Trophoblast cell (in vitro differentiated cells and primary cell): Measurements from ENCODE around the gene MBP.
A peak's percentile ranks its signal among the peaks of the same experiment; 100 is the strongest.

ENCODE experiments used
- DNase-seq, 2 donors: peaks; one replicate each; pipeline ENCODE4 v3.0.0-alpha.2; 2016
- H2AFZ ChIP-seq: 2 replicates; pipeline ENCODE4 v1.6.1; 2013; ENCODE audit warnings: low read length, moderate library complexity, mild to moderate bottlenecking; ENCODE audit not compliant: insufficient read depth, poor library complexity
- H2AK5ac ChIP-seq: 2 replicates; pipeline ENCODE4 v1.6.1; 2013; ENCODE audit warnings: mild to moderate bottlenecking, low read length
- H2BK120ac ChIP-seq: 2 replicates; pipeline ENCODE4 v1.6.1; 2013; ENCODE audit warnings: low read length, mild to moderate bottlenecking, moderate library complexity; ENCODE audit not compliant: insufficient read depth, poor library complexity
- H2BK12ac ChIP-seq: 2 replicates; pipeline ENCODE4 v1.6.1; 2013; ENCODE audit warnings: mild to moderate bottlenecking, low read length, moderate library complexity
- H2BK5ac ChIP-seq: 2 replicates; pipeline ENCODE4 v1.6.1; 2013; ENCODE audit warnings: low read length, low read depth, moderate library complexity, mild to moderate bottlenecking; ENCODE audit not compliant: poor library complexity
- H3K14ac ChIP-seq: 2 replicates; pipeline ENCODE4 v1.6.1; 2013; ENCODE audit warnings: mild to moderate bottlenecking, low read length
- H3K18ac ChIP-seq: 2 replicates; pipeline ENCODE4 v1.6.1; 2013; ENCODE audit warnings: mild to moderate bottlenecking, low read length
- H3K23ac ChIP-seq: 2 replicates; pipeline ENCODE4 v1.6.1; 2013; ENCODE audit warnings: low read length
- H3K27ac ChIP-seq: 2 replicates; pipeline ENCODE4 v1.5.1; 2013; ENCODE audit warnings: low read depth, mild to moderate bottlenecking, inconsistent platforms, low read length, moderate library complexity
- H3K27me3 ChIP-seq: 2 replicates; pipeline ENCODE4 v1.6.1; 2013; ENCODE audit warnings: inconsistent platforms, mild to moderate bottlenecking, low read length, moderate library complexity; ENCODE audit not compliant: insufficient read depth
- H3K36me3 ChIP-seq, 2 experiments: 1 replicate in 1 of 2; 2 replicates in 1 of 2; pipeline ENCODE4 v1.6.1; 2013; ENCODE audit warnings: low read length in 2 of 2, mild to moderate bottlenecking in 2 of 2, moderate library complexity in 1 of 2; ENCODE audit not compliant: insufficient read depth in 2 of 2, control insufficient read depth in 1 of 2
- H3K4ac ChIP-seq: 2 replicates; pipeline ENCODE4 v1.6.1; 2013; ENCODE audit warnings: low read depth, mild to moderate bottlenecking, low read length, moderate library complexity
- H3K4me1 ChIP-seq, 2 experiments: 1 replicate in 1 of 2; 2 replicates in 1 of 2; pipeline ENCODE4 v1.6.1; 2013; ENCODE audit warnings: low read length in 2 of 2, mild to moderate bottlenecking in 2 of 2, moderate library complexity in 1 of 2; ENCODE audit not compliant: insufficient read depth in 2 of 2, control insufficient read depth in 1 of 2
- H3K4me2 ChIP-seq: 2 replicates; pipeline ENCODE4 v1.6.1; 2013; ENCODE audit warnings: inconsistent platforms, mild to moderate bottlenecking, low read length, moderate library complexity
- H3K4me3 ChIP-seq: 2 replicates; pipeline ENCODE4 v1.5.1; 2013; ENCODE audit warnings: mild to moderate bottlenecking, low read depth, low read length, inconsistent platforms
- H3K79me1 ChIP-seq: one replicate; pipeline ENCODE4 v1.6.1; 2013; ENCODE audit warnings: low read length
- H3K79me2 ChIP-seq: 2 replicates; pipeline ENCODE4 v1.6.1; 2013; ENCODE audit warnings: low read length, mild to moderate bottlenecking; ENCODE audit not compliant: control insufficient read depth, insufficient read depth, poor library complexity
- H3K9ac ChIP-seq: 2 replicates; pipeline ENCODE4 v1.6.1; 2013; ENCODE audit warnings: mild to moderate bottlenecking, low read length
- H3K9me3 ChIP-seq: 2 replicates; pipeline ENCODE4 v1.6.1; 2013; ENCODE audit warnings: low read depth, mild to moderate bottlenecking, control low read depth, inconsistent platforms, low read length; ENCODE audit not compliant: insufficient read depth
- H4K12ac ChIP-seq: 2 replicates; pipeline ENCODE4 v1.6.1; 2013; ENCODE audit warnings: low read depth, mild to moderate bottlenecking, low read length, moderate library complexity
- H4K8ac ChIP-seq: 2 replicates; pipeline ENCODE4 v1.6.1; 2013; ENCODE audit warnings: low read depth, mild to moderate bottlenecking, low read length, moderate library complexity
- H4K91ac ChIP-seq: one replicate; pipeline ENCODE4 v1.6.1; 2013; ENCODE audit warnings: low read depth, mild to moderate bottlenecking, low read length, moderate library complexity
- WGBS: extraction: QIAGEN DNeasy Blood & Tissue Kit; methylation state at CpG from one replicate; pipeline ENCODE4 v1.1.7; 2013; ENCODE audit warnings: missing lambda C conversion rate; ENCODE audit not compliant: insufficient read length, insufficient coverage; ENCODE audit errors: extremely low coverage; 5-methylcytosine and 5-hydroxymethylcytosine counted together

The MBP gene

DNA sequence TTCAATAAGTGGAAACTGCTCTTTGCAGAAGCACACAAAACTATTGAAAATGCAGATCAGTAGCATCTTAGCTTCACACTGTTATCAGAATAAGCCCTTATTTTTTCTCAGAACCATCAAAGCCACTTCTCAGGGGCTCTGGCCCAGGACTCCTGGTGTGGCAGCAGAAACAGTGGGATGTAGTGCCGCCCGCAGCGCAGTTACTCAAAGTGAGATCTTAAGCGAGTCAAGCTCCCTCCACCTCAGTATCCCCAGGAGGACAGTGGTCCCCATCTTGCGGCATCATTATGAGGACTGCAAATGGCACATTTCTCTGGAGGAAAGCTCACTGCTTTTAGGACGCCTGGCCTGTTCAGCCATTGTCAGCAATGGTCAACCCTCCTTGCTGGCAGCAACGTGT, 60.0 kb downstream of the MBP start:
- Histone ChIP-seq H2BK12ac (no peak overlapping the region), H3K79me1 (peaks cover 2% of the 10 kb centered on the region)

DNA sequence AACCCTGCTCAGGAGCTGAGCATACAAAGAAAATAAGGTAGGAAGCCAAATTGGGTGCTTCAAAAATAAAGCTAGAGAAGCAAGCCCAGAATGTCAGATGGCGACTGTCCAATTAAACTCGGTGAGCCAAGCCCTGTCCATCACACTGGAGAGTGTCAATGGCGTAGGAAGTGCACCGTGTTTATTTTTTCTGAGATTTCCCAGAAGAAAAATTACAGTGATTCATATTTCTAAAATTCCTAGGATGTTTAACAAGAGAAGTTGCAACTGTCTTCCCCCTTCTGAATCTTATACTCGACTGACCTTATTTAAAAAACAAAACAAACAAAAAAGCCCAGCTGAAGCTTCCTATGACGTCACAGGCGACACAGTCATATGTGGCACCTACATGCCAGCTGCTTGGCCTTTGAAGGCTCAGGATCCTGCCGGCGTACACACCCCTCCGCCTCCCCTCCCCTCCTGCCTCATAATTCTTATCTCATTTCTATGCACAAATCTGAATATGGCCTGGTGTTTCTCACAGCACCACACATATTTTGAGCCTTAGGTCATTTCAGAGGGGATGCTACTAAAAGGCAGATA, 60.8 kb downstream of the MBP start:
- Histone ChIP-seq H3K9ac (no peak overlapping the region), H3K79me2 (peaks cover 1% of the 10 kb centered on the region), H3K27ac (no peak overlapping the region), H4K12ac (no peak overlapping the region), H3K4me1 (peaks cover 20 to 26% of the 10 kb centered on the region in 2 experiments), H3K27me3 (no peaks in the 10 kb centered on the region), H2AFZ (peak overlapping the region; percentile 61), H3K36me3 (no peaks in the 10 kb centered on the region), H3K4me3 (no peak overlapping the region), H2AK5ac (no peak overlapping the region), H4K91ac (no peak overlapping the region), H3K4me2 (no peak overlapping the region), H3K9me3 (no peaks in the 10 kb centered on the region), H3K79me1 (peaks cover 2% of the 10 kb centered on the region), H4K8ac (no peak overlapping the region), H3K14ac (no peak overlapping the region), H2BK12ac (no peak overlapping the region), H2BK5ac (no peak overlapping the region), H3K18ac (no peak overlapping the region), H3K4ac (no peak overlapping the region), H3K23ac (no peak overlapping the region), H2BK120ac (no peak overlapping the region)
- WGBS: no CpG with 5 or more reads among the region's 10 CpGs
- peak; percentile 48 to 70 for DNase-seq

More for the DNA sequence above, 60.0 kb downstream of the MBP start:
- no peak overlapping the region for H3K14ac ChIP-seq
- H2BK5ac ChIP-seq: no peak overlapping the region
- no peaks in the 10 kb centered on the region for H3K9me3 ChIP-seq
- H2BK120ac ChIP-seq: peak overlapping the region; percentile 10
- no peak overlapping the region for H3K4me2 ChIP-seq
- H4K91ac ChIP-seq: no peak overlapping the region
- no peak overlapping the region for H3K23ac ChIP-seq
- no peak overlapping the region for H4K12ac ChIP-seq
- H2AFZ ChIP-seq: no peak overlapping the region
- H3K4ac ChIP-seq: no peak overlapping the region
- peaks cover 13 to 20% of the 10 kb centered on the region in 2 experiments for H3K4me1 ChIP-seq
- H3K79me2 ChIP-seq: peaks cover 1% of the 10 kb centered on the region
- no peak overlapping the region for H4K8ac ChIP-seq
- no peak overlapping the region for H3K18ac ChIP-seq
- no CpG with 5 or more reads among the region's 7 CpGs for WGBS
- no peak overlapping the region for H3K9ac ChIP-seq
- no peak overlapping the region for H3K27ac ChIP-seq
- no peak for DNase-seq
- H3K27me3 ChIP-seq: no peaks in the 10 kb centered on the region
- no peak overlapping the region for H3K4me3 ChIP-seq
- no peak overlapping the region for H2AK5ac ChIP-seq
- H3K36me3 ChIP-seq: no peaks in the 10 kb centered on the region

DNA sequence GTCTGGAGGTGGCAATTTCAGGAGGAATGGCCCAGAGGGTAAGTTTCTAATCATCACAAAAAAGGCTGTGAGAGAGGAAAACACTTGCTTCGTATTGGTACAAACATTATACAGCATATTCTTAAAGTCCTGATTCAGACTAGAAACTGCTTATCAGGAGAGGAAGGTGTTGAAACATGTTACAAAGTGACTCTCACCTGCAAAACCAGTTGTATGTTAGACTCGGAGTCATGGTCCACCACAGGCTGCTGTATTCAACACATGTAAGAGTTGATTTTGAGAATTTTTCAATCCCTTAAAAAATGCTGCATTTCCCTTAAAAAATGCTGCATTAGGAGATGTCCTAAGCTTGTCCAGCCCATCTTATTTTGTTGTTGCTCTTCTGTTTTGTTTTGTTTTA, 61.5 kb downstream of the MBP start:
- Histone ChIP-seq H3K27me3 (no peaks in the 10 kb centered on the region), H4K91ac (no peak overlapping the region), H3K14ac (no peak overlapping the region), H3K4me1 (peaks cover 20 to 29% of the 10 kb centered on the region in 2 experiments), H2AK5ac (no peak overlapping the region), H2BK5ac (no peak overlapping the region), H3K9me3 (no peaks in the 10 kb centered on the region), H4K8ac (no peak overlapping the region), H3K4me2 (no peak overlapping the region), H3K4me3 (no peak overlapping the region), H3K4ac (no peak overlapping the region), H3K27ac (no peak overlapping the region), H3K9ac (no peak overlapping the region), H2BK12ac (no peak overlapping the region), H3K79me1 (peaks cover 2% of the 10 kb centered on the region), H2AFZ (no peak overlapping the region), H4K12ac (no peak overlapping the region), H3K23ac (no peak overlapping the region), H2BK120ac (no peak overlapping the region), H3K36me3 (no peaks in the 10 kb centered on the region), H3K18ac (no peak overlapping the region), H3K79me2 (peaks cover 1% of the 10 kb centered on the region)
- no CpG with 5 or more reads among the region's 2 CpGs for WGBS
- DNase-seq: peak; percentile 46 to 73

DNA sequence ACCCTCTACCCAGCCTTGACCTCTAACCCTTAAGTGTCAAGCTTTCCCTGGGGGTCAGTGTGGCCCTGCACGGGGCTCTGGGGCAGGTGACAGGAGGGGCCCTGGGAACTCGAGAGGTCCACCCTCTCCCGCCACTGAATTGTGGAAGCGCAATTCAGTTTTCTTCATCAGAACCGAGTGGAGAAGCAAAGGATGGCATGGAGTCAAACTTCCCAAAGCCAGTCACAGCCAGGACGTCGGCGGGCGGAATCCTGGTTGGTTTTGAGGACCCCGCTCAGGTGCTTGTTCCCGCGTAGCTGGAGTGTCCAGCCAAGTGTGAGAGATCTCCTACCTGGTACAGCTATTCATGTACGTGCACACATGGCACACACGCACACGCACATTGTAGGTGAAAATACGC, 62.0 kb downstream of the MBP start:
- no peak overlapping the region for H2AFZ ChIP-seq
- no peak overlapping the region for H3K4me2 ChIP-seq
- peaks cover 20 to 29% of the 10 kb centered on the region in 2 experiments for H3K4me1 ChIP-seq
- no peak overlapping the region for H3K23ac ChIP-seq
- no peak overlapping the region for H2AK5ac ChIP-seq
- H2BK12ac ChIP-seq: peak overlapping the region; percentile 11
- H4K12ac ChIP-seq: no peak overlapping the region
- no peak for DNase-seq
- H3K27me3 ChIP-seq: no peaks in the 10 kb centered on the region
- no peak overlapping the region for H4K8ac ChIP-seq
- peak overlapping the region; percentile 7 for H4K91ac ChIP-seq
- H3K27ac ChIP-seq: no peak overlapping the region
- H3K9ac ChIP-seq: no peak overlapping the region
- H3K4me3 ChIP-seq: no peak overlapping the region
- H2BK120ac ChIP-seq: no peak overlapping the region
- H3K4ac ChIP-seq: no peak overlapping the region
- WGBS: no CpG with 5 or more reads among the region's 16 CpGs
- no peak overlapping the region for H2BK5ac ChIP-seq
- H3K79me1 ChIP-seq: peaks cover 2% of the 10 kb centered on the region
- peak overlapping the region; percentile 29 for H3K18ac ChIP-seq
- H3K79me2 ChIP-seq: peaks cover 1% of the 10 kb centered on the region
- H3K36me3 ChIP-seq: no peaks in the 10 kb centered on the region
- no peak overlapping the region for H3K14ac ChIP-seq
- no peaks in the 10 kb centered on the region for H3K9me3 ChIP-seq
